Neural cell (in vitro differentiated cells): ENCODE results near the gene DPH3.

Source experiments
- EZH2 ChIP-seq: fragments of 200-600, 300-800 bp; shearing (Covaris generic), sonication (generic); IDR thresholded peaks from 2 replicates; pipeline ENCODE4 v1.6.1; 2014; ENCODE audit warnings: antibody characterized with exemption, low read length, borderline replicate concordance, mild to moderate bottlenecking; ENCODE audit not compliant: insufficient read depth, poor library complexity, severe bottlenecking
- POLR2AphosphoS5 ChIP-seq: IDR thresholded peaks from 2 replicates; pipeline ENCODE4 v1.6.1; 2012
- RAD21 ChIP-seq: fragments of 450-650 bp; conservative IDR thresholded peaks from 2 replicates; pipeline ENCODE4 v1.6.1; 2014; ENCODE audit warnings: antibody characterized with exemption, mild to moderate bottlenecking, moderate library complexity
- TF ChIP-seq, protein P1 (sequence below): fragments of 450-650 bp; IDR thresholded peaks from 2 replicates; pipeline ENCODE4 v1.5.1; 2014; ENCODE audit warnings: antibody characterized with exemption, mild to moderate bottlenecking, moderate library complexity; ENCODE audit not compliant: poor library complexity, severe bottlenecking
- TF ChIP-seq, protein P2 (sequence below): IDR thresholded peaks from 2 replicates; pipeline ENCODE4 v1.6.1; 2012; ENCODE audit warnings: borderline replicate concordance

- TF ChIP-seq, protein P1, sequence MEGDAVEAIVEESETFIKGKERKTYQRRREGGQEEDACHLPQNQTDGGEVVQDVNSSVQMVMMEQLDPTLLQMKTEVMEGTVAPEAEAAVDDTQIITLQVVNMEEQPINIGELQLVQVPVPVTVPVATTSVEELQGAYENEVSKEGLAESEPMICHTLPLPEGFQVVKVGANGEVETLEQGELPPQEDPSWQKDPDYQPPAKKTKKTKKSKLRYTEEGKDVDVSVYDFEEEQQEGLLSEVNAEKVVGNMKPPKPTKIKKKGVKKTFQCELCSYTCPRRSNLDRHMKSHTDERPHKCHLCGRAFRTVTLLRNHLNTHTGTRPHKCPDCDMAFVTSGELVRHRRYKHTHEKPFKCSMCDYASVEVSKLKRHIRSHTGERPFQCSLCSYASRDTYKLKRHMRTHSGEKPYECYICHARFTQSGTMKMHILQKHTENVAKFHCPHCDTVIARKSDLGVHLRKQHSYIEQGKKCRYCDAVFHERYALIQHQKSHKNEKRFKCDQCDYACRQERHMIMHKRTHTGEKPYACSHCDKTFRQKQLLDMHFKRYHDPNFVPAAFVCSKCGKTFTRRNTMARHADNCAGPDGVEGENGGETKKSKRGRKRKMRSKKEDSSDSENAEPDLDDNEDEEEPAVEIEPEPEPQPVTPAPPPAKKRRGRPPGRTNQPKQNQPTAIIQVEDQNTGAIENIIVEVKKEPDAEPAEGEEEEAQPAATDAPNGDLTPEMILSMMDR = no peak
- TF ChIP-seq RAD21 = no peak
- TF ChIP-seq EZH2 = no peak
- TF ChIP-seq, protein P2, sequence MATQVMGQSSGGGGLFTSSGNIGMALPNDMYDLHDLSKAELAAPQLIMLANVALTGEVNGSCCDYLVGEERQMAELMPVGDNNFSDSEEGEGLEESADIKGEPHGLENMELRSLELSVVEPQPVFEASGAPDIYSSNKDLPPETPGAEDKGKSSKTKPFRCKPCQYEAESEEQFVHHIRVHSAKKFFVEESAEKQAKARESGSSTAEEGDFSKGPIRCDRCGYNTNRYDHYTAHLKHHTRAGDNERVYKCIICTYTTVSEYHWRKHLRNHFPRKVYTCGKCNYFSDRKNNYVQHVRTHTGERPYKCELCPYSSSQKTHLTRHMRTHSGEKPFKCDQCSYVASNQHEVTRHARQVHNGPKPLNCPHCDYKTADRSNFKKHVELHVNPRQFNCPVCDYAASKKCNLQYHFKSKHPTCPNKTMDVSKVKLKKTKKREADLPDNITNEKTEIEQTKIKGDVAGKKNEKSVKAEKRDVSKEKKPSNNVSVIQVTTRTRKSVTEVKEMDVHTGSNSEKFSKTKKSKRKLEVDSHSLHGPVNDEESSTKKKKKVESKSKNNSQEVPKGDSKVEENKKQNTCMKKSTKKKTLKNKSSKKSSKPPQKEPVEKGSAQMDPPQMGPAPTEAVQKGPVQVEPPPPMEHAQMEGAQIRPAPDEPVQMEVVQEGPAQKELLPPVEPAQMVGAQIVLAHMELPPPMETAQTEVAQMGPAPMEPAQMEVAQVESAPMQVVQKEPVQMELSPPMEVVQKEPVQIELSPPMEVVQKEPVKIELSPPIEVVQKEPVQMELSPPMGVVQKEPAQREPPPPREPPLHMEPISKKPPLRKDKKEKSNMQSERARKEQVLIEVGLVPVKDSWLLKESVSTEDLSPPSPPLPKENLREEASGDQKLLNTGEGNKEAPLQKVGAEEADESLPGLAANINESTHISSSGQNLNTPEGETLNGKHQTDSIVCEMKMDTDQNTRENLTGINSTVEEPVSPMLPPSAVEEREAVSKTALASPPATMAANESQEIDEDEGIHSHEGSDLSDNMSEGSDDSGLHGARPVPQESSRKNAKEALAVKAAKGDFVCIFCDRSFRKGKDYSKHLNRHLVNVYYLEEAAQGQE = no peak
- TF ChIP-seq POLR2AphosphoS5 = no peak
Observed at GRCh38 chr3:16257309-16257708, 7.4 kb downstream of the DPH3 start.
